Astrocyte of the cerebellum (primary cell): ENCODE results near the gene CPSF2.
"Not testable (repeated sequence)": the region's sequence is repeated elsewhere in the genome, so short reads cannot be mapped to it uniquely, and the experiment has no call there.

Source experiments
- DNase-seq: peaks from one replicate; pipeline ENCODE4 v3.0.0-alpha.2; 2011; ENCODE audit warnings: low read depth
- H3K4me3 ChIP-seq: 2 replicates; pipeline ENCODE4 v1.5.1; 2011; ENCODE audit warnings: mild to moderate bottlenecking, low read depth, low read length, moderate library complexity
- CTCF ChIP-seq: IDR thresholded peaks from 2 replicates; pipeline ENCODE4 v1.5.1; 2012; ENCODE audit warnings: low read length, low read depth, moderate library complexity, mild to moderate bottlenecking; ENCODE audit errors: missing control alignments
- in situ Hi-C: cut with HindIII; loops from 2 replicates; pipeline ENCODE4 v1.10.0; 2017; ENCODE audit warnings: low sequenced_read_pairs

CPSF2 gene

GRCh38 chr14:92203116-92203515 is 81.3 kb downstream of the CPSF2 start:
- no peak for DNase-seq
- in situ Hi-C loops, result no loop called here
- TF ChIP-seq CTCF, result no peak
- H3K4me3 ChIP-seq, result no peak overlapping the region

GRCh38 chr14:92204792-92205191 is 83.0 kb downstream of the CPSF2 start:
- in situ Hi-C loops, result no loop called here
- no peak for DNase-seq
- H3K4me3 ChIP-seq, result no peak overlapping the region
- no peak for TF ChIP-seq CTCF

GRCh38 chr14:92207012-92207927 is 85.5 kb downstream of the CPSF2 start:
- TF ChIP-seq CTCF, result no peak
- no peak overlapping the region for H3K4me3 ChIP-seq
- in situ Hi-C loops, result no loop called here
- DNase-seq, result no peak

- no peak overlapping the region for H3K4me3 ChIP-seq
- TF ChIP-seq CTCF, result no peak
- no peak for DNase-seq
- in situ Hi-C loops, result no loop called here
These were observed 86.1 kb downstream of the CPSF2 start for GRCh38 chr14:92207928-92208265.

- no peak overlapping the region for H3K4me3 ChIP-seq
- TF ChIP-seq CTCF, result no peak
- no peak for DNase-seq
- in situ Hi-C loops, result no loop called here
These were observed 87.4 kb downstream of the CPSF2 start for GRCh38 chr14:92209141-92209540.

- in situ Hi-C loops, DNase-seq, H3K4me3 ChIP-seq: not testable (repeated sequence)
These were observed 91.4 kb downstream of the CPSF2 start for GRCh38 chr14:92213125-92213524.

GRCh38 chr14:92215579-92215978 is 93.8 kb downstream of the CPSF2 start:
- no peak for DNase-seq
- in situ Hi-C loops, result loop anchor here (5.0 kb wide), 1 partner anchor 82 kb away; no protein-coding TSS in a partner anchor
- TF ChIP-seq CTCF, result no peak
- H3K4me3 ChIP-seq, result no peak overlapping the region
